ENCODE measurements around the gene GNL3L. TPM values are rescaled to one million over a fixed set of nuclear protein-coding genes. Genes with fewer than 3 reads are reported as not detected.

The GNL3L gene
- total RNA-seq, 4 donors from 2014 or later, result 21.2 to 34.8 (median 24.4) TPM

- TF ChIP-seq CTCF (IDR thresholded peaks at IDR 0.05), result no peak
- no peak for TF ChIP-seq POLR2A (IDR thresholded peaks at IDR 0.05)
- WGBS, 2 donors, result no CpG with 5 or more reads among the region's 1 CpG
- Histone ChIP-seq H3K27me3 (no peaks in the 10 kb centered on the region), H3K36me3 (no peaks in the 10 kb centered on the region), H3K9me3 (no peaks in the 10 kb centered on the region), H3K4me1 (no peaks in the 10 kb centered on the region), H3K27ac (no peak overlapping the region), H3K4me3 (no peak overlapping the region)
- no peak for DNase-seq
- intact Hi-C loops (cut with DNase I), result no loop called here
These were observed 72.5 kb downstream of the GNL3L start for GRCh38 chrX:54602563-54602962.

Other genes starting within 250 kb of the GNL3L start
- gene WNK3, start 172.2 kb upstream of the GNL3L start, total RNA-seq, result 1 to 10 TPM in 1 of 4 donors, under 1 TPM in 3; 0.29 to 1.5 (median 0.57) TPM
- gene TSR2, start 89.8 kb upstream of the GNL3L start, total RNA-seq, result 10 to 100 TPM; 10.7 to 19.8 (median 14.7) TPM
- 1 to 10 TPM; 4.4 to 7.5 (median 5.5) TPM for gene FGD1, start 34.0 kb upstream of the GNL3L start, total RNA-seq

Data from esophagus squamous epithelium (tissue), 5 donors.